Mesodermal cell (in vitro differentiated cells): ENCODE measurements around the gene C1orf122.

Experiments used
- H3K27ac ChIP-seq: 2 replicates; pipeline ENCODE4 v1.7.0; 2013; ENCODE audit warnings: mild to moderate bottlenecking, low read depth, low read length, moderate library complexity; ENCODE audit not compliant: severe bottlenecking
- H3K36me3 ChIP-seq: 2 replicates; pipeline ENCODE4 v1.7.1; 2013; ENCODE audit warnings: mild to moderate bottlenecking, low read length, moderate library complexity; ENCODE audit not compliant: control insufficient read depth, insufficient read depth
- H3K4me1 ChIP-seq: one replicate; pipeline ENCODE4 v1.7.1; 2013; ENCODE audit warnings: mild to moderate bottlenecking, low read length; ENCODE audit not compliant: insufficient read depth, control insufficient read depth, poor library complexity, severe bottlenecking
- H3K4me3 ChIP-seq: 2 replicates; pipeline ENCODE4 v1.7.0; 2013; ENCODE audit warnings: low read length, control low read depth, mild to moderate bottlenecking; ENCODE audit not compliant: insufficient read depth, poor library complexity, severe bottlenecking; ENCODE audit errors: extremely low read depth
- H3K9me3 ChIP-seq: 2 replicates; pipeline ENCODE4 v1.7.1; 2013; ENCODE audit warnings: mild to moderate bottlenecking, low read length, moderate library complexity; ENCODE audit not compliant: control insufficient read depth
- WGBS, 2 experiments: methylation state at CpG; one replicate each; pipeline ENCODE4 v1.1.5; 2013; ENCODE audit warnings: missing lambda C conversion rate in 2 of 2; ENCODE audit not compliant: insufficient coverage in 2 of 2; 5-methylcytosine and 5-hydroxymethylcytosine counted together

C1orf122 gene

GRCh38 chr1:37846647-37847339, 39.2 kb downstream of the C1orf122 start:
- H3K27ac ChIP-seq: no peak overlapping the region
- 93 to 96% methylated on average over 3 of the region's 4 CpGs for WGBS, 2 experiments
- H3K4me3 ChIP-seq: no peak overlapping the region
- H3K4me1 ChIP-seq: no peaks in the 10 kb centered on the region
- no peaks in the 10 kb centered on the region for H3K9me3 ChIP-seq
- H3K36me3 ChIP-seq: peaks cover 49% of the 10 kb centered on the region

GRCh38 chr1:37849480-37849879, 41.9 kb downstream of the C1orf122 start:
- no peak overlapping the region for H3K4me3 ChIP-seq
- H3K4me1 ChIP-seq: no peaks in the 10 kb centered on the region
- H3K27ac ChIP-seq: no peak overlapping the region
- H3K36me3 ChIP-seq: peaks cover 52% of the 10 kb centered on the region
- no peaks in the 10 kb centered on the region for H3K9me3 ChIP-seq
- WGBS, 2 experiments: 86% methylated on average over 1 of the region's 3 CpGs; no CpG with 5 or more reads in 1 of the 2 experiments

DNA sequence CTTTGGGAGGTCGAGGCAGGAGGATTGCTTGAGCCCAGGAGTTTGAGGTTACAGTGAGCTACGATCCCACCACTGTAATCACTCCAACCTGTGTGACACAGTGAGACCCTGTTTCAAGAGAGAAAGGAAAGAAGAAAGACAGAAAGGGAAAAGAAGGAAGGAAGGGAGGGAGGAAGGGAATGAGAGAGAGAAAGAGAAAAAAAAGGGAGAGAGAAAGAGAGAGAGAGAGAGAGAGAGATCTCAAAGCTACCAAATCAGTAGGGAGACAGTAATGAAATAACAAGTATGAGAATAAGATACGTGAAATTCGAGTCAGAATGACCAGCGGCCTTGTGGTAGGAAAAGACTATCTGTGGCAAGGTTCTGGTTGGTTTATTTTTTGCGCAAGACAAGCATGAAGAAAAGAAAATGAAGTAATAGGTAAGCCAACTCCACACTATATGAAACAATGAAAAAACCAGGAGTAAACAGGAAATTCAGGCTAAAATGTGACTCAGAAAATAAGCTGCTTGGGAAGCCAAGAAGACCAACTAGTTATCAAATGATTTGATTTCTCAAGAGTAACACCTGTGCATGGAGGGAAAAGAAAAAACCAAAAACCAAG, 42.9 kb downstream of the C1orf122 start:
- Histone ChIP-seq H3K9me3 (no peaks in the 10 kb centered on the region), H3K4me1 (no peaks in the 10 kb centered on the region), H3K27ac (no peak overlapping the region), H3K36me3 (peaks cover 55% of the 10 kb centered on the region), H3K4me3 (no peak overlapping the region)
- WGBS, 2 experiments: 93 to 100% methylated on average over 3 of the region's 6 CpGs

DNA sequence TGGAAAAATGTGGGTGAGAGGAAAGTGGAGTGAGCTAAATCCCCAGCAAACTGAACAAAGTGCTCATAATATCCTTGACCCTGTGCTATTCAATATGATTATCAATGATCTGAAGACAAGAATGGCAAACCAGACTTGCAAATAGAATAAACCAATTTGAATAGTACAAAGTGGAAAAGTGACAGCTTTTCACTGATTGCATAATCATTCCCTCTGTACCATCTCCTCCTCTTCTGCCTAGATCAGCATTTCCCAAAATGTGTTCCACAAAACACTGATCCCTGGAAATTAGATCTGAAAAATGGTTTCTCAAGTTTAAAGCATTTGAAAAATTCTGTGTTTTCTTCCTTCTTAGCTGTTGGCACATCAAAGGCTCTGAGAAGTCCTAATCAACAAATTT, 43.7 kb downstream of the C1orf122 start:
- no peak overlapping the region for H3K4me3 ChIP-seq
- no peaks in the 10 kb centered on the region for H3K4me1 ChIP-seq
- no peak overlapping the region for H3K27ac ChIP-seq
- H3K36me3 ChIP-seq: peaks cover 55% of the 10 kb centered on the region
- no peaks in the 10 kb centered on the region for H3K9me3 ChIP-seq

DNA sequence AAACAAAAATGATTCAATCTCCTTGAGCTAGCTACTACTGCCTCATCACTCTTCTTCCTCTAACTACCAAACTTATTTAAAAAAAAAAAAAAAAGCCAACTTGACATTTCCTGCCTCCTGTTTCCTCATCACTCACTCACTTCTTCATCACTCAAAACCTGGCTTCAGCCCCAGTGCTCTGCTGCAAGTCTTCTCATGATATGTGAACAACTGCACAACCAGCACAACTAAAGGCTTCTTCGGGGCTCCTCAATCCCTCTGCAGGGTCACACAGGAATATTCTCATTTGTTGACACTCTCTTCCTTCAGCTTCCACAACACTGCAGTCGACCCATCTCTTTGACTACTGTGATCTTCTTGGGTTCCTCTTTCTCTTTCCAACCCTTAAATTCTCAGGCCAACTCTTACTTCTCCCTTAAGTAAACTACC, 44.2 kb downstream of the C1orf122 start:
- no peak overlapping the region for H3K4me3 ChIP-seq
- no peaks in the 10 kb centered on the region for H3K4me1 ChIP-seq
- peaks cover 56% of the 10 kb centered on the region for H3K36me3 ChIP-seq
- no peaks in the 10 kb centered on the region for H3K9me3 ChIP-seq
- WGBS, 2 experiments: 87 to 94% methylated on average over 2 of the region's 2 CpGs
- H3K27ac ChIP-seq: no peak overlapping the region

GRCh38 chr1:37853157-37853556, 45.6 kb downstream of the C1orf122 start:
- H3K4me3 ChIP-seq: no peak overlapping the region
- no peak overlapping the region for H3K27ac ChIP-seq
- H3K36me3 ChIP-seq: peaks cover 53% of the 10 kb centered on the region
- H3K9me3 ChIP-seq: no peaks in the 10 kb centered on the region
- H3K4me1 ChIP-seq: no peaks in the 10 kb centered on the region

DNA sequence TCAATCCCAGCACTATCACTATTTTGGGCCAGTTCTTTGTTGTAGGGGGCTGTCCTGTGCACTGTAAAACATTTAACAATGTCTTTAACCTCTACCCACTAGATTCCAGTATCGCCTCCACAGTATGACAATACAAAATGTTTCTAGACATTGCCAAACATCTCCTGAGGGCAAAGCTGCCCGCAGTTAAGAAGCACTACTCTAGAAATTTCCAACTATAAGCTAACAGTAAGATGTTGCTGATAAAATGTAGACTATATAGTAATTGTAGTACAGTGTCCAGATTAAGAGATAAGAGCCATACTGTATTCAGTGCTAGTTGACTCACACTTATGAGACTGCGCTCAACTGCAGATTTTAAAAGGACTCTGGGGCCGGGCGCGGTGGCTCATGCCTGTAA, 46.8 kb downstream of the C1orf122 start:
- WGBS, 2 experiments: 82 to 90% methylated on average over 5 to 6 of the region's 6 CpGs
- H3K4me1 ChIP-seq: no peaks in the 10 kb centered on the region
- H3K9me3 ChIP-seq: no peaks in the 10 kb centered on the region
- H3K4me3 ChIP-seq: no peak overlapping the region
- H3K36me3 ChIP-seq: peaks cover 48% of the 10 kb centered on the region
- no peak overlapping the region for H3K27ac ChIP-seq
